Measurements from ENCODE around the gene TUBB6. TPM values are rescaled to one million over a fixed set of nuclear protein-coding genes. Genes with fewer than 3 reads are reported as not detected.

The TUBB6 gene
- total RNA-seq, 1 experiment from 2014 or later, result 197 TPM

DNA sequence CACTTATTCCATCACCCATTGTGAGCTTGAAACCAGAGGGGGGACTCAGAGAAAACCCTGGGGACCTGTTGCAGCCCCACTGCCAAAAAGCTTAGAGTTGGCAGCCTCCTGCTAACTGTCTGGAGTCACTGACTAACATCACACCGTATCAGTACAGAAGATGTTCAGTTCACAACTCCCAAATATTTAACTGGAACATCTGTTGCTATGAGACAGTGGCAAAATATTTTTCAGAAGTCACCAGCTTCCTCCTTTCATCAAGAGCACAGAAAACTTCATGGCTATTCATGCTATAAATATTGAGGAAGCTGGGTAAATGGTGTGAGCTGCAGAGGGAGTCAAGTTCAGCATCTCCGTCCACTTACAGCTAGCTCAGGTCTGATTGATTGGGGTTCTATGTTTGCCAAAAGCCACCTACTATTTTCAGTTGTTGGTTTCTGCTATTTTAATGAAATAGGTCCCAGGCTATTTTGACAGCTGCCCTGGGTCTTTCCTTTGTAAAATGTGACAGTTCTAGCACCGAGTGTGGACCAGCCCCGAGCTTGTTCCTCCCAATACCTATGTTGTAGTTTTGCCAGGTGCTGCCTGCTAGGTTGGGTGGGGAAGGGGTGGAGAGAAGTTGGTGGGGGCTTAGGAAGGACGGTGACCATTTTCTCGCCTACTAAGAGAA, 9.8 kb downstream of the TUBB6 start:
- TF ChIP-seq, protein P1, sequence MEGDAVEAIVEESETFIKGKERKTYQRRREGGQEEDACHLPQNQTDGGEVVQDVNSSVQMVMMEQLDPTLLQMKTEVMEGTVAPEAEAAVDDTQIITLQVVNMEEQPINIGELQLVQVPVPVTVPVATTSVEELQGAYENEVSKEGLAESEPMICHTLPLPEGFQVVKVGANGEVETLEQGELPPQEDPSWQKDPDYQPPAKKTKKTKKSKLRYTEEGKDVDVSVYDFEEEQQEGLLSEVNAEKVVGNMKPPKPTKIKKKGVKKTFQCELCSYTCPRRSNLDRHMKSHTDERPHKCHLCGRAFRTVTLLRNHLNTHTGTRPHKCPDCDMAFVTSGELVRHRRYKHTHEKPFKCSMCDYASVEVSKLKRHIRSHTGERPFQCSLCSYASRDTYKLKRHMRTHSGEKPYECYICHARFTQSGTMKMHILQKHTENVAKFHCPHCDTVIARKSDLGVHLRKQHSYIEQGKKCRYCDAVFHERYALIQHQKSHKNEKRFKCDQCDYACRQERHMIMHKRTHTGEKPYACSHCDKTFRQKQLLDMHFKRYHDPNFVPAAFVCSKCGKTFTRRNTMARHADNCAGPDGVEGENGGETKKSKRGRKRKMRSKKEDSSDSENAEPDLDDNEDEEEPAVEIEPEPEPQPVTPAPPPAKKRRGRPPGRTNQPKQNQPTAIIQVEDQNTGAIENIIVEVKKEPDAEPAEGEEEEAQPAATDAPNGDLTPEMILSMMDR (conservative IDR thresholded peaks at IDR 0.05; ENCODE audit: low read depth, low read length), result no peak
- no peak for TF ChIP-seq EZH2 (IDR thresholded peaks at IDR 0.05; ENCODE audit: borderline replicate concordance, low read depth, low read length, poor library complexity, severe bottlenecking)
- Histone ChIP-seq H3K4me1 (ENCODE audit: insufficient read depth, low read length, poor library complexity, severe bottlenecking) (peaks cover 36% of the 10 kb centered on the region), H3K4me3 (ENCODE audit: low read depth, low read length, poor library complexity, severe bottlenecking) (no peak overlapping the region), H3K9me3 (ENCODE audit: low read depth, low read length, poor library complexity, severe bottlenecking) (no peaks in the 10 kb centered on the region), H3K27ac (ENCODE audit: low read depth, low read length, poor library complexity, severe bottlenecking) (no peak overlapping the region), H3K27me3 (replicated peaks; ENCODE audit: insufficient read depth, low read depth, low read length, poor library complexity) (no peaks in the 10 kb centered on the region), H3K36me3 (ENCODE audit: insufficient read depth, low read length, poor library complexity, severe bottlenecking) (peaks cover 72% of the 10 kb centered on the region)
- intact Hi-C loops (cut with micrococcal nuclease; ENCODE audit: unreplicated experiment), result no loop called here
- ChIA-PET CTCF (interaction anchor here (1.0 kb wide), 1 partner anchor 10 kb away, joined by 3 read pairs; no protein-coding TSS in a partner anchor), POLR2A (ENCODE audit: low non-redundant PET) (no interaction called here)
- DNase-seq (ENCODE audit: low spot score), result no peak
- BruUV-seq (replicated peaks), result no TSS peak

DNA sequence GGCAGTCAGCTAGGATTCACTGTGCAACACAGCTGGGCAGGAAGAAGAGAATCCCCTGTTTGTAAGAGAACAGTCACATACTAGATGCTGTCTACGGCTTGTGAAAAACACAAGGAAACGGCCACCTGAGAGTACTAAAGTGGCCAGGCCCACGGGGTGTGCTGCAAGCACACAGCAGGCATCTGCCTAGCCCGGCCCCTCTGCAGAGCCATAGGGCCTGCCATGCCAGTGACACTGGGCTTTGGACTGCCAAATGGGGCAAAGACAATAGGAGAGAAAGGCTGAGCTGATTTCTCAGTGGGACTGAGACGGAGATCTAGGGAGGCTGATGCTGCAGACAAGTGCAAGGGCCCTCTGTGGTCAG, 10.3 kb downstream of the TUBB6 start:
- Histone ChIP-seq H3K9me3 (ENCODE audit: low read depth, low read length, poor library complexity, severe bottlenecking) (no peaks in the 10 kb centered on the region), H3K4me1 (ENCODE audit: insufficient read depth, low read length, poor library complexity, severe bottlenecking) (peaks cover 32% of the 10 kb centered on the region), H3K27me3 (replicated peaks; ENCODE audit: insufficient read depth, low read depth, low read length, poor library complexity) (no peaks in the 10 kb centered on the region), H3K36me3 (ENCODE audit: insufficient read depth, low read length, poor library complexity, severe bottlenecking) (peaks cover 73% of the 10 kb centered on the region), H3K27ac (ENCODE audit: low read depth, low read length, poor library complexity, severe bottlenecking) (no peak overlapping the region), H3K4me3 (ENCODE audit: low read depth, low read length, poor library complexity, severe bottlenecking) (no peak overlapping the region)
- no peak for DNase-seq (ENCODE audit: low spot score)
- TF ChIP-seq, protein P1 (conservative IDR thresholded peaks at IDR 0.05; ENCODE audit: low read depth, low read length), result no peak
- TF ChIP-seq EZH2 (IDR thresholded peaks at IDR 0.05; ENCODE audit: borderline replicate concordance, low read depth, low read length, poor library complexity, severe bottlenecking), result no peak
- ChIA-PET POLR2A (ENCODE audit: low non-redundant PET) (interaction anchor here (0.6 kb wide), 1 partner anchor 59 kb away, joined by 3 read pairs; the partner anchor contains the start of gene AFG3L2), CTCF (no interaction called here)
- BruUV-seq (replicated peaks), result no TSS peak
- intact Hi-C loops (cut with micrococcal nuclease; ENCODE audit: unreplicated experiment), result no loop called here

DNA sequence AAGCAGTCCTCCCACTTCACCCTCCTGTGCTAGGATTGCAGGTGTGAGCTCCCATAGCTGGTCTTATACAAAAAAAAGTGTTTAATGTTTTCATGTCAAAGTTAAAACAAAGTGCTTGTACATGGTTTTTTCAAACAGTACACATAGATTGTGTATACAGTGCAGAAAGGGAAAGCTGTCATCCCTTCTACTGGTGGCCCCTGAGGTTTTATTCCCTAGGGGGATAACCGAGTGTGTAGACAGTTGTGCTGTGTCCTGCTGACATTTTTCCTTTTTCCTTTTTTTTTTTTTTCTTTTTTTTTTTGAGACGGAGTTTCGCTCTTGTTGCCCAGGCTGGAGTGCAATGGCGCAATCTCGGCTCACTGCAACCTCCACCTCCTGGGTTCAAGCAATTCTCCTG, 10.8 kb downstream of the TUBB6 start:
- no peak overlapping the region for H3K27ac ChIP-seq (ENCODE audit: low read depth, low read length, poor library complexity, severe bottlenecking)
- no TSS peak for BruUV-seq (replicated peaks)
- no peaks in the 10 kb centered on the region for H3K27me3 ChIP-seq (replicated peaks; ENCODE audit: insufficient read depth, low read depth, low read length, poor library complexity)
- H3K9me3 ChIP-seq (ENCODE audit: low read depth, low read length, poor library complexity, severe bottlenecking), result no peaks in the 10 kb centered on the region
- TF ChIP-seq, protein P1 (conservative IDR thresholded peaks at IDR 0.05; ENCODE audit: low read depth, low read length), result no peak
- TF ChIP-seq EZH2 (IDR thresholded peaks at IDR 0.05; ENCODE audit: borderline replicate concordance, low read depth, low read length, poor library complexity, severe bottlenecking), result no peak
- no peak for DNase-seq (ENCODE audit: low spot score)
- no peak overlapping the region for H3K4me3 ChIP-seq (ENCODE audit: low read depth, low read length, poor library complexity, severe bottlenecking)
- ChIA-PET POLR2A (ENCODE audit: low non-redundant PET) (interaction anchor here (0.6 kb wide), 1 partner anchor 58 kb away, joined by 3 read pairs; the partner anchor contains the start of gene AFG3L2), CTCF (no interaction called here)
- intact Hi-C loops (cut with micrococcal nuclease; ENCODE audit: unreplicated experiment), result no loop called here
- peaks cover 27% of the 10 kb centered on the region for H3K4me1 ChIP-seq (ENCODE audit: insufficient read depth, low read length, poor library complexity, severe bottlenecking)
- H3K36me3 ChIP-seq (ENCODE audit: insufficient read depth, low read length, poor library complexity, severe bottlenecking), result peaks cover 73% of the 10 kb centered on the region

Measured in A673 (cell line).